ENCODE results near the gene TEX44.
"Not testable (repeated sequence)": the region's sequence is repeated elsewhere in the genome, so short reads cannot be mapped to it uniquely, and the experiment has no call there.

The TEX44 gene

DNA sequence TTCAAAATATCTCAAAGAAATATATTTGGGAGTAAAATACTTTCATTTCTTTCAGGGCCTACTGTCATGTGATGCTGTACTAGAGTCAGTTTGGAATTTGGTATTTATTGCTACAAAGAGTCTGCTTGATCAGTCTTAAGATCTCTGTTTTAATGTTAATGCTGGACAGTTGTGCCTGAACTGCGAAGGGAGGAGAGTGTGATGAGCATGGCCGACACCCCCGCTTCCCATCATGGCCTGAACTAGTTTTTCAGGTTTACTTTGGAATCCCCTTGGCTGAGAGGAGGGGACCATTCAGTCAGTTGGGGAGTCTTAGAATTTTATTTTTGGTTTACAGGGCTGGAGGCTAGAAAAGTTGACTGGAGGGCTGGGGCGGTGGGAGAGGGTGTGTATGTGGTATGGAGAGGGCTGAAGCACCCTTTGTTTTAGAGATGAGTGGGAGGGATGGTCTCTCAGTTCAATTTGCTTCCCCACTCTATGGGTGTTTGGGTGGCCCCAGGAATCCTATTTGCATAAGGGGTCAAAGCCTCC is 20.9 kb upstream of the TEX44 start:
- DNase-seq (ENCODE audit: low spot score) = no peak

DNA sequence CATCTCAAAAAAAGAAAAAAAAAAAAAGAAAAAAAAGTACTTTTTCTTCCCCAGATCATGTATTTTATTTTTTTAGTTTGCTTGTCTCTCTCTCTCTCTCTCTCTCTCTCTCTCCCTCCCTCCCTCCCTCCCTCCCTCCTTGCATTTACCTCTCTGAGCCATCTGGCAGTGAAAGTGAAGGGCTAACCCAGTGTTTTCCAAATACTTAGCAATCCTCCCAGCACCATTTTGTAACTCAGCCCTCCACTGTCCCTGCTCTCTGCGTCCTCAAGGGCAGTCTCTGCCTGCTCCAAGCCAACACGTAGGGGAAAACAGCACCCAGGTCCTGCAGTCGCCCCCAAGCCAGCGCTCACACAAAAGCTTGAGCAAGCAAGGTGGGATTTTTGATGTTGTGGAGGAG is 19.6 kb upstream of the TEX44 start:
- DNase-seq (ENCODE audit: low spot score) = no peak

DNA sequence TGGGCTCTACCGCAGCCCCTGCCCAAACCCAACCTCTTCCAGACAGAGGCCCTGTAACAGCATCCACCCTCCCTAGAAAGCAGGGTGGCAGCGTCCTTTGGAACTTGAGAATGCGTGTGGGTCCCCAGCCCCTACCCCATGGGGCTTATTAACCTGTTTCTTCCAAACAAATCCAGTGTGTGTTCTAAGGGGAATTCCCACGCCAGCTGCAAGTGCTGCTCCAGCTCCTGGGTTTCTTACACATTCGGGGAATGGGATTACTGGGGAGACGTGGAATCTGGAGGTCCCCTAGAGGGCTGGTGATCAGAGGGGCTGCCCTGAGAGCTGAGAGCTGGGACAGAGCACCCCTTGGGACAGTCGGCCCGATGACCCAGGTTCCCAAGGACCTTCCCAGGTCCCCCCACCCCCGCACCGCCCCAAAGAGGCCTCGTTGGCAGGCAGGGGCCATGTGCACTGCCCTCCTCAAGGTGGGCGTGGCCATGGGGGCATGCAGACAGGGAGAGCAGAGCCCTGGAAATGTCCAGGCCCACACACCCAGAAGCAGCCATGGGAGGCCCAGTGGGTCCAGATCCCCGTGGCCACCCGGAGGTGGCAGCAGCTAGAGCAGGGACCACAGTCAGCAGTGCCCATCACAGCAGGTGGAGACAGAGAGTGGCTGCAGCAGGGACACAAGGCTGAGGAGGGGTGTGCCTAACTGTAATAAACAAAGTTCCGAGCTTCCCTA is 18.8 kb upstream of the TEX44 start:
- no peak for DNase-seq (ENCODE audit: low spot score)

DNA sequence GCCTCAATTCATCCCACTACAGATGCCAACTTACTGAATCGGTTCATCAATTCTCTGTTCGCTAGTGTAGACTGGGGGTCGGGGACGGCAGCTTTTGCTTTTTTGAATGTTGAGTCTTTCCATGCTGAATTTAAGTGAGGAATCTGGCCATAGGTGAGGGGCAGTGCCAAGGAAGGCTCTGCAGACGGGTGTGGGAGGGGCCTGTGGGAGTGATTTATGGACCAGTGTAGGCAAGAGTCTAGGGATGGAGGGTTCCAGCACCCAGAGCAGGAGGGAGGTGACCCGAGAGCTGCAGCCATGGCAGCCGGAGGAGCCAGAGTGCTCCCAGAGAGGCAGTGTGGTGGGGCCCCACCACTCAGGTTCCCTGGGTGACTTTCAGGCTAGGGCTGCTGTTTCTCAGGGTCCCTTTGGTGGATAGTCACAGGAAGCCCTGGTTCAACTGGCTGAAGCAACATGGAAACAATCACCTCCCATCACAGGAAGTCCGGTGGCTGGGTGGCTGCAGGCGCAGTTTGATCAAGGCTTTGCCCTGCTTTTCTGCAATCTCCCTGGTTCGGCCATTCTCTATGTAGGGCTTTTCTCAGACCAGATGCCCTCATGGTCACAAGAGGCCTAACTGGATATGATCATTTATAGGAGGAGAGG is 16.9 kb upstream of the TEX44 start:
- no peak for DNase-seq (ENCODE audit: low spot score)

DNA sequence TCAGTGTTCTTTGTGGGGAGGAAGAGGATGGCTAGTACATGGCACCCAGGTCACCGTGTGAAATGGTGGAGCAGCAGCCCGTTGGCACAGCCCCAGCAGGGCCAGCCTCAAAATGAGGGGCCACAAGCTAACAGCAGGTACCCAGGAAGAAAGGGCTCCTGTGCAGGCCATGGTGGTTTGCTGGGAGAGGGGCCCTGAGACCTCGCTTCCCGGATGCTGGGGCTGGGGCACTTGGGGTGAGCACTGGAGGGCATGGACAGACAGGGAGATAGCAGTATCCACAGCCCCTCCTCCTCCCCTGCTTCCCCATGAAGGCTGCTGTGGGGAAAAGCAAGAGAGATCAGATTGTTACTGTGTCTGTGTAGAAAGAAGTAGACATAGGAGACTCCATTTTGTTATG is 16.2 kb upstream of the TEX44 start:
- no peak for DNase-seq (ENCODE audit: low spot score)

DNA sequence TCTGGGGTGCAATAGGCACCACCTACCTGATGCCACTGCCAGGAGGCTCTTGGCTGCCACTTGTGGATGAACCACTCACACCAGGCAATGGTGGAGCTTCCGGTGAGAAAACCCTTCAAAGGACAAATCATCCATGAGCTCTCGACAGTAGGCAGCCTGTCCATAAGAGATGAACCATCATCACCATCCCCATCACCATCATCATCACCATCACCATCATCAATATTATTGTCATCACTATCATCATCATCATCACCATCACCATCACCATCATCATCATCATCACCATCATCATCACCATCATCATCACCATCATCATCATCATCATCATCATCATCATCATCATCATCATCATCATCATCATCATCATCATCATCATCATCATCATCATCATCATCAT is 14.0 kb upstream of the TEX44 start:
- not testable (repeated sequence) for DNase-seq (ENCODE audit: low spot score)

DNA sequence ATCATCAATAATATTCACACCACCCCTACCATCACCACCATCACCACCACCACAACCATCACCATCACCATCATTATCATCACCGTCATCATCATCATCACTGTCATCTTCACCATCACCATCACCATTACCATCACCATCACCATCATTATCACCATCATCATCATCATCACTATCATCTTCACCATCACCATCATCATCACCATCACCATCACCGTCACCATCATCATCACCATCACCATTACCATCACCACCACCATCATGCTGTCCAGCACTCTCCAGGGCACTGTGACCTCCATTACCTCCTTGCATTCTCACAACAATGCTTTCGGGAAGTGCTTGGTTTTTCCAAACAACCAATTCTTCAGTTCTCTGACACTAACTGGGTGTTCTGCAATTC is 13.1 kb upstream of the TEX44 start:
- DNase-seq (ENCODE audit: low spot score) = no peak

DNA sequence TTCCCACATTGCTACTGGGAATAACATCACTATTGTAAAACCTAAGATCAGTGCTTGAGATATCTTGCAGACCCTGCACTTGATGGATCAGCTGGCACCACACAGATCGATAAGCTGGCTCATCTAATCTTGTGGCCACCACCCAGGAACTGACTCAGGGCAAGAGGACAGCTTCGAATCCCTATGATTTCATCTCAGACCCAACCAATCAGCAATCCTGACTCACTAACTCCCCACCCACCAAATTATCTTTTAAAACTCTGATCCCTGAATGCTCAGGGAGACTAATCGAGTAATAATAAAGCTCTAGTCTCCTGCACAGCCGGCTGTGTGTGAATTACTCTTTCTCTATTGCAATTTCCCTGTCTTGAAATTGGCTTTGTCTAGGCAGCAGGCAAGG is 11.3 kb upstream of the TEX44 start:
- no peak for DNase-seq (ENCODE audit: low spot score)

DNA sequence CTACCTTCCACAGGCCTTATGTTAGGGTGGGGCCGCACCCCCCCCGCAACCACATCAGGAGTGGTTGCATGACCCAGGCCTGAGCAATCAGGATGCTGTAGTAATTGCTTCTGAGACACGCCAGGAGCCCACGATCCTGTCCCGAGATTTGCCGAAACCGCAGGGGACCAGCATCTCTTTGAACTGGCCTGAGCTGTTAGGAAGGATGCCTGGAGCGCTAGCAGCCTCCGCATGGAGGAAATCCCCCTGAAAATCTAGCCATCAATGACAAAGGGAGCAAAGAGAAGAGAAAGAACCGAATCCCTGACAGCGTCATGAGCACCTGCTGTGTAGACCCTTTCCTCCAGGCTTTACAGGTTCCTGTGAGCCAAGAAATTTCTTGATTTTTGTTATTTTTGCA is 8.7 kb upstream of the TEX44 start:
- DNase-seq (ENCODE audit: low spot score) = no peak

DNA sequence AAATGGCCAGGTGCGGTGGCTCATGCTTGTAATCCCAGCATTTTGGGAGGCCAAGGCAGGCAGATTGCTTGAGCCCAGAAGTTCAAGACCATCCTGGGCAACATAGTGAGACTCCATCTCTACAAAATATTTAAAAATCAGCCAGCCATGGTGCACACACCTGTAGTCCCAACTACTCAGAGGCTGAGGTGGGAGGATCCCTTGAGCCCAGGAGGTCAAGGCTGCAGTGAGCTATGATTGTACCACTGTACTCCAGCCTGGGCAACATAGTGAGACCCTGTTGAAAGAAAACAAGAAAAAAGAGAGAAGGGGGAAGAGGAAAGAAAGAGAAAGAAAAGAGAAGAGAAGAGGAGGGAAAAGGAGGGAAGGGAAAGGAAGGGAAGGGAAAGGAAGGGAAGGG is 4.9 kb upstream of the TEX44 start:
- DNase-seq (ENCODE audit: low spot score) = not testable (repeated sequence)

DNA sequence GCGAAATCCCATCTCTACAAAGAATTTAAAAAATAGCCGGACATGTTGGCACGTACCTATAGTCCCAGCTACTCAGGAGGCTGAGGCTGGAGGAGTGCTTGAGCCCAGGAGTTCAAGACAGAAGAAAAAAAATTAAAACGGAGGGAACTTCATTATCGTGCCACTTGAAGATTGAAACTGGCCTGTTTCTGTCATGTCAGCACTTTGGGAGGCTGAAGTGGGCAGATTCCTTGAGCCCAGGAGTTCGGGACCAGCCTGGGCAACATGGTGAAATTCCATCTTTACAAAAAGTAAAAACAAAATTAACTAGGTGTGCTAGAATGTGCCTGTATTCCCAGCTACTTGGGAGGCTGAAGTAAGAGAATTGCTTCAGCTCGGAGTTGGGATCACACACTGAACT is 3.0 kb upstream of the TEX44 start:
- DNase-seq (ENCODE audit: low spot score) = no peak

DNA sequence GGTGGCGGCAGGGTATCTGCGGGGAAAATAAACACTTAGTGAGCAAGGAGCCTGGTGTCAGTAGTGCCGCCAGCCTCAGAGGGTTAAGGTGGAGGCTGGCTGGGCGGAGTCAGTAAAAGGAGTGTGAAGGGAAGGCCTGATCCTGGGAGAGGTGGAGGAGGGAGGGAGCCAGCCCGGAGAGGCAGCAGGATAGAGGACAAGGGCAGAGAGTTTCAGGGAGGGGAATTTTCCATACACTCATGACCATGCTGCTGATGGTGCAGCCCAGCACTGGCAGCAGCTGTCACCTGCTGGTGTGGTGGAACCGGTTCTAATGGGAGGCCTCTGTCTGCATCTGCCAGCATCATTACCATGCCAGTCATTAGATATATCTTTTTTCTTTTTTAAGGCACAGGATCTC is 2.0 kb upstream of the TEX44 start:
- no peak for DNase-seq (ENCODE audit: low spot score)

DNA sequence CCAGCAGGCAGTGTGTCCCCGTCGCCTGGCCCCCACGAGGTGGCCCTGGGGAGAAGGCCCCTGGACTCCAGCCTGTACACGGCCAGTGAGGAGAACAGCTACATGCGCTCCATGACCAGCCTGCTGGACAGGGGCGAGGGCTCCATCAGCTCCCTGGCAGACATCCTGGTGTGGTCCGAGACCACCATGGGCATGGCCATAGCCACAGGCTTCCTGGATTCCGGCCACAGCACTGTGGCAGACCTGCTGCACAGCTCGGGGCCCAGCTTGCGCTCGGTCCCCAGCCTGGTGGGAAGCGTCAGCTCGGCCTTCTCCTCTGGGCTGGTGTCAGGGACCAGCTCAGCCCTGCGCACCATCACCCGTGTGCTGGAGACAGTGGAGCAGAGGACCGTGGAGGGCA is 1.0 kb downstream of the TEX44 start:
- DNase-seq (ENCODE audit: low spot score) = no peak

DNA sequence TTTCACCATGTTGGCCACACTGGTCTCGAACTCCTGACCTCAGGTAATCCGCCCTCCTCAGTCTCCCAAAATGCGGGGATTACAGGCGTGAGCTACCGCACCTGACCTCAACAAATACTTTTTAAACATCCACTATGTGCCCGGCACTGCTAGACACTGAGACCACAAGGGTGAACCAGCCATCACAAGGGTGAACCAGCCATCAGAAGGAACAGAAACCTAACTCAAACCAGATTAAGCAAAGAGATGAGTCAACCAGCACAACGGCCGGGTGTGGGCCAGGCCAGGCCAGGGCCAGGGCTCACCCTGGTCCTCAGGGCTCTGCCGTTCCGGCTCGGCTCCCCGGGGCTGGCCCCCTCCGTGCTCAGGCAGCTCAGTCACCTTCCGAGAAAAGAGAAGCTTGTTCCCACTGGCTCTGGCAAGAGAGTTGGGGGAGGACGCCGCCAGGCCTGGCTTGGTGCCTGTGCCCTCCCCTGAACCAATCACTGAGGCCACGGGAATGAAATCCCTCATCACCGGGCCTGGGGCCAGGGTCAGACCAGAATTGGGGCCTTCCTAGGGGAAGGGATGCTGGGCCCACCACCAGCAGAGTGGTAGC is 4.4 kb downstream of the TEX44 start:
- DNase-seq (ENCODE audit: low spot score) = no peak

DNA sequence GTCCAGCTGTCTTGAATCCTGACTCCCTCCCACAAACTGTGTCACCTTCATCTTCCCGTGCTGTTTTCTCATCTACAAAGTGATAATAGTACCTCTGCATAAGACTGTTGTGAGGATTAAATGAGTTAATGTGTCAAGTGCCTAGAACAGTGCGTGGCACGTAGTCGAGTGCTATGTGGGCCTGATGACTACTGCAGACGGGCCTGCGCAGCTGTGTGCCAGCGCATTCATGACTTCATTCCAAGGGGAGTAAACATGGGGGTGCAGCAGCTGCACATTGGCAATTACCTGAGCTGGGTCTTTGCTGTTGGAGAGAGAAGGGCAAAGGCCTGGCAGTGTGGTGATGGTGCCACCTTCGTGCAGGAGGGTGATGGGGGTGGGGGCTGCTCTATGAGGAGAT is 5.0 kb downstream of the TEX44 start:
- no peak for DNase-seq (ENCODE audit: low spot score)

DNA sequence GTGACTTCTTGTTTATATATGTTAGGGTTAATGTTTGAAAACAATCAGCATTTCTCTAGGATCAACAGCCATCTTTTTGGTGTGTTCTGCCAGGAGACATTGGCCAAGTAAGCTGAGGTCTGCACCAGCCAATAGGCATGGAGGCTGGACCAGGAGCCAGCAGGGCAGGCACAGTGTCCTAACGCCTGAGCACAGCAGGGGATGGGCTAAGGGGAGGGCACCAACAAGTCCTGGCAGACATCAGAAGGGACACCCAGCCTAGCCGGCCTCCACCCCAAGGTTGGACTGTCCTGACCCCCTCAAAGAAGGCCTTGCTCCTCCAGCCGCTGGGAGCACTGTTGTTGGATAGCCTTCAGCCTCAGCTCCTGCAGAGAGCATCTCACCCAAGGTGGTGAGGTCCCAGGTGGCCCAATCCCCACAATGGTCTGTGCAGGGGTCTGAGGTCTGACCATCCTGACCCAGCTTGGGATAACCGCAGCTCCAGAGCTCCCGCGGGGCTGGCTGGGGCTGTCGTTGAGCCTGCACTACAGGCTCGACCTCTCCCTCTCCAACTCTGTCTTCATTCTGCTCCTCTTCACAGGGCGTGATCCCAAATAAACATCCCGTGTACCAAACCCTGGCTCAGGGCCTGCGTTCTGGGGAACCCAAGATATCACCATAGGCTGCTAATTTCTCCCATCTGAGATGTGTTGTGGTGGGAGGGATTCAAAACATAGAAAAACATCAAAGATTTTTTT is 8.1 kb downstream of the TEX44 start:
- no peak for DNase-seq (ENCODE audit: low spot score)

DNA sequence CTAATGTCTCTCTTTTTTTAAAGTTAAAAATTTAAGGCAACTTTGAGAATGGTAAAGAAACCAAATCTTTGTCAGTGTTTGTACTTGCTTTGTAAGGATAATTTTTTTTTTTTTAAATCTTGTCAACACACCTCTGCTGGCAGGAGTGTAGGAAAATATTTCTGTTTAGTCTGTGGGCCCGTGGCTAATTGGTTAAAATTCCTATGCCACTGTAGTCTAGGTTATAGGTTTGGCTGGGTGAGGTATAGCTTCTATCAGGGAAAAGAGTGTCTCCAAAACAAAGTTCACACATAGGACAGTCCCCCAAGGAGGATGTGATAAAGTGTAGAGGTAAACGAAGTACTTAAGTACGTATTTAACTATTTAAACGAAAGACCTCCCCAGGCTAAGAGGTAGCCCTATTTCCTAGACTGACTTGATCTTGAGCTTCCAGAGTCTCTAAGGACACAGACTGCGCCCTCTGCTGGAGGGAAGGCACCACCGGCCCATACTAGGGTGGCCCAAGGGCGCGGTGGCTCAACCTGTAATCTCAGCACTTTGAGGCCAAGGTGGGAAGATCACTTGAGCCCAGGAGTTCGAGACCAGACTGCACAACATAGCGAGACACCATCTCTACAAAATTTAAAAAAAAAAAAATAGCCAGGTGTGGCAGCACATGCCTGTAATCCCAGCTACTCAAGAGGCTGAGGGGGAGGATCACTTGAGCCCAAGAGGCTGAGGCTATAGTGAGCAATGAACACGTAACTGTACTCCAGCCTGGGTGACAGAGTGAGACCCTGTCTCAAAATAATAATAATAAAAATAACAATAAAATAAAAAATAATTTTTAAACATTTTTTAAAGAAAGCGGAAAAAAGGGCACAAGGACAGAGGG is 8.9 kb downstream of the TEX44 start:
- DNase-seq (ENCODE audit: low spot score) = peak; percentile 88

DNA sequence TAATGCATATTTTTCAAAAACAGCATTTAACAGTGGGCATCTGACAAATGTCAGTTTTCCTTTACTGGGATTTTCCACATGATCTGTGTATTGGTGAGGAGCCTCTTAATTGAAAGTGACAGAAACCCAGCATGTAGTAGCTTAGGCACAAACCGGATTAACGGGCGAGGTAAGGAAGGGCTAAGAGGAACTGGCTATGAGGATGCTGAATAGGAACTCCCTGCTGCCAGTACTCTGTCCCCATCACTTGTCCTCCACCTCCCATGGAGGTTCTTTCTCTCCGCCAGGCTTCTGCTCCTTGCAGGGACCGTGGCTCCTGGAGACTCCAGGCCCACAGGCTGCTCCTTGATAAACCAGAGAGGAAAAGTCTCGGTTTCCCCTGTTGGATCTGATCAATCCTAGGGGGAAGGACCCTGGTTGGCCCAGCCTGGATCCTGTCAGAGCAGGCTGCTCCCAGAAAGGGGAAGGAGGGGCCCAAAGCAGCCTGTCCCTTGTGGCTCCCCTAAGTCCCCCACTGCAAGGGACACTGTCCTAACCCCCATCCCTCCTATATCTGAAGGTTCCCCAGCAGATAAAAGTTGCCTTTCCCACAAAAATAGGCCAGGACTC is 10.3 kb downstream of the TEX44 start:
- DNase-seq (ENCODE audit: low spot score) = no peak

DNA sequence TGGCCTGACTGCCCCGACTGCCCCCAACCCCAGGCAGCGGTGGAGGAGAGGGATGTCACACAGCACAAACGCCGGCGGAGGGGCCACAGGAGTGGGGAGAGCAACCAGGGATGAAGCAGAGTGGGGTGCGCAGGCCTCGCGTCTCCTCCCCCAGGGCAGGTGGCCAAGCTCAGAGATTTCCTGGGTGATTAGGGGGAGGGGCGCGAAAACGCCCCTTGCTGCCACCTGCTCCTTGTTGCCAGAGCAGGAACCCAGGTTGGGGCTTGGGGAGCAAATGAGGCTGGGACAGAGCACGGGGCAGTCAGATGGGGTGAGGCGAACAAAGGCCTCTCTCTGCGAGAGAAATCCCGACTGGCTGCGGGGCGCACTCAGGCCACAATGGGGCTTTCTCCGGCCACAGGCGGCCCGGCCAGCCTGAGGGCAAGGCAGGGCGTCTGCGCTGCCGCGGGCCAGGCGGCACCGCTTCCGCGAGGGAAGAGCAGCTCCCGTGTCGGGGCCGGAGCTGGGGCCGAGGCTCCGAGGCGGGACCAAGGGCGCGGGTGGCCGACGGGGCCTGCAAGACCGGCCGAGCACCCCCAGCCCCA is 11.5 kb downstream of the TEX44 start:
- no peak for DNase-seq (ENCODE audit: low spot score)

DNA sequence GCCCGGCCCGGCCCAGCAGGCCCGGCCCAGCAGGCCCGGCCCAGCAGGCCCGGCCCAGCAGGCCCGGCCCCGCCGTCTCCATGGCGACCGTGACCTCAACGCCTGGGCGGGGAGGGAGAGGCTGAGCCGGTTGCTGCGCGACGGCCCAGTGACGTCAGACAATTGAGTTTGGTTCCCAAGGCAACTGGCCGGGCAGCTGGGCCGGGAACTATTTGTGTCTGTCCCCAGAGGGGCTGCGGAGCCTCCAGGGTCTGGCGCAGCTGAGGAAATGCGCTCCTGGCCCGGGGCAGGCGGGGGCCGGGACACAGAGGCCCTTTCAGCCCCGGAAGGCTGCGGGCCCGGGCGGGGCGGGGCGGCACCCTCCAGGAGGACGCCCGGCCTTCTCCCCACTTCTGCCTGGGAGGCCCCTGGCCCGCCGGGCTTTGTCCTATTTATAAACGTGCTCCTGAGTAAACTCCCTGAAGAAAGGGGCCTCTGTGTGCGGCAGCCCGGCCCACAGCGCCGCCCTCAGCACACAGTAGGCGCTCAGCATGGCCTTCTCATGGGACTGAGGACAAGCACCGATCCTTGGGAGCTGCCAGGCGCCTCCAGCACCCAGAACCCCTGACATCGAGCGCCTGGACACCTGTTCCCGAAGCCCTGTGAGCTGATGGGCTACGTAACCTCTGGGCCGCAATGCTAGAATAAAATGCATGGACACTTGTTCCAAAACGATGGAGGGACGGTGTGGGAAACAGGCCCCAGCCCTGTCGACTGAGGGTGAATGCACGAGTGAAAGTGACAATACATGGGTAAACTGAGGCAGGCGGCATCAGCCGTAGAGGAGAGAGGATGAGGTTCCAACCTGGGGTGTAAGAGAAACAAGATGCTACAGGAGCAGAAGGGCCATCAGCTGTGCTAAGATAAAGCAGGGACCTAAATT is 12.3 kb downstream of the TEX44 start:
- peak; percentile 99 for DNase-seq (ENCODE audit: low spot score)
